GM19099 (cell line): Measurements from ENCODE around the gene DBN1.
A peak's percentile ranks its signal among the peaks of the same experiment; 100 is the strongest.

Source experiments
- POLR2A ChIP-seq: IDR thresholded peaks from 3 replicates; pipeline ENCODE4 v1.6.1; 2011; ENCODE audit warnings: low read depth; ENCODE audit not compliant: insufficient read length; ENCODE audit errors: extremely low read depth

The DBN1 gene

DNA sequence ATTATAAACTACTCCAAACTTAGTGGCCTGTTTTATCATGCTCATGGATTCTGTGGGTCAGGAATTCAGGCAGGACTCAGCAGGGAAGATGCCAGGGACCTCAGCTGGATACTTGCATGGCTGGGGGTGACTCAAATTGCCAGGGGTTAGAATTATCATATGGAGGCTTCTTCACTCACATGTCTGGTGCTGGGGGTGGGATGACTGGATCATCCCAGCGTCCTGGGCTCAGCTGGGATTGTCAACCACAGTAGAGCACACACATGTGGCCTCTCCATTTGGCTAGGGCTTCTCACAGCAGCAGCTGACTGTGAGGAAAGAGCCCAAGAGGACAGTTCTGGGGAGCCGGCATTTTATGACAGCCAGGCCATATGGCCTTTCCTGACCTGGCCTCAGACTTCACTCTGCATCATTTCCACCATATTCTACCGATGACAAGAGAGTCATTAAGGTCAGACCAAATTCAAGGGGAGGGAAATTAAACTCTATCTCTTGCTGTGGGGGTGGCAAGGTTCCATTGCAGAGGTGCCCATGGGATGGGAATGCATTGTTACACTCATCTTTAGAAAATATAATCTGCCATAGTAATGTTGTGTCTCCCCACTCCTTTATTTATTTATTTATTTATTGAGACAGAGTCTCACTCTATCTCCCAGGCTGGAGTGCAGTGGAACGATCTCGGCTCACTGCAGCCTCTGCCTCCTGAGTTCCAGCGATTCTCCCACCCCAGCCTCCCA is 52.2 kb downstream of the DBN1 start:
- no peak for TF ChIP-seq POLR2A

DNA sequence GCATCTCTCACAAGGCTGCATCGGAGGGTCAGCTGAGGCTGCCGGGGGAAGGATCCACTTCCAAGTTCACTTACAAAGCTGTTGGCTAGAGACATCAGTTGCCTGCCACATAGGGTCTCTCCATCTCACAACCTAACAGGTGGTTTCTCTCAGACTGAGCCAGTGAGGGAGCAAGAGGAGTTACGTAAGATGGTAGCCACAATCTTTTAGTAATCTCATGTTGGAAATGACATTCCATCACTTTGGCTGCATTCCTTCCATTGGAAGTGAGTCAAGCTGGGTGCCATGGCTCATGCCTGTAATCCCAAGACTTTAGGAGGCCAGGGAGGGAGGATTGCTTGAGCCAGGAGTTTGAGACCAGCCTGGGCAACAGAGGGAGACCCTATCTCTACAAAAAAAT is 54.4 kb downstream of the DBN1 start:
- no peak for TF ChIP-seq POLR2A

DNA sequence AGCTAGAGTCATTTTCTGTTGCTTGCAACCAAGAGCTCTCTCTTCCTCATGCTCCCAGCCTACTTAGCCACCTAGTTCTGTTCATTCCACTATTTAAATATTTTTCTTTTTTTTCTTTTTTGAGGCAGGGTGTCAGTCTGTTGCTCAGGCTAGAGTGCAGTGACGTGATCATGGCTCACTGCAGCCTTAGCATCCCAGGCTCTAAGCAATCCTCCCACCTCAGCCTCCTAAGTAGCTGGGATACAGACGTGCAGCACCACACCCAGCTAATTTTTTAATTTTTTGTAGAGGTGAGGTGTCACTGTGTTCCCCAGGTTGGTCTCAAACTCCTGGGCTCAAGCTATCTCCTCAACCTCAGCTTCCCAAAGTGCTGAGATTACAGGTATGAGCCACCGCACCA is 59.0 kb downstream of the DBN1 start:
- no peak for TF ChIP-seq POLR2A

DNA sequence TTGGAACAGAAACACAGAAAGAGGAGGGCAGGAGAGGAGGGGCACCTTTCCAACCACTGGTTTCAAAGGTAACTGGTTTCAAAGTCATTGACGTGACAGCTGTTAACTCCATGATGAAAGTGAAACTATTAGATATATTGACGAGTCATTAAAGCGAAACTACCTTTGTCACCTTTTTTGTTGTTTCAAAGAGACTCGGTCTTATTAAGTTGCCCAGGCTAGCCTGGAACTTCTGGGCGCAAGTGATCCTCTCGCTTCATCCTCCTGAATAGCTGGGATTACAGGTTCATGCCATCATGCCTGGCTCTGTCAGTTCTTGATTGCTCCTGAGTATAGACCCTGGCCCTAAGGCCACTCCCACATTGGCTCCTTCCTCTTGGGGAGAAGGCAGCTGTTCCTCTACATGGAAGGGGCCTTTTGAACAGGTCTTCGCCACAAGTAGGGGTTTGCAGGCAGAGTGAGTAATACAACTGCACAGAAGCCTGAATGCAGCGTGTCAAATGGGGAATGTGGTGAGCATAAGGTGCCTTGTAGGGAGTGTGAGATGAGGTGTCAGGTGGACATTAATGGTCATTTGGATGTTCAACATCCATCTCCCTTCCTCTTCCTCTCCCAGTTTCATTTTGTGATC is 60.7 kb downstream of the DBN1 start:
- TF ChIP-seq POLR2A: peak; percentile 13

DNA sequence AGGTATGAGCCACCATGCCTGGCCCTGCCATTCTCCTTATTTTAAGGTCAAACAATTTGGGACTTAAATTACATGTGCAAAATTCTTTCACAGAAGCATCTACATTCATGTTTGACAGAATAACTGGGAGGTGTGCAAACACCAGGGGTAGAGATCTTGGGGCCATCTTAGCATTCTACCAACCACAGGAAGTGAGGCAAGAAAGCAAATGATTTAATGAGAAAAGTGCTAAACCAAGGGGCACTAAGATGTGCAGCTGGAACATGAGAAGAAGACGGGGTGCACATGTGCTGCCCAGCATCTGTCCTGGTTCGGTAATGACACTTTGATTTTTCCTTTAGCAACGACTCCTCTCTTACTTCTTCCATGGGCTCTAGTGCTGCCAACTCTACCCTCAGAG is 62.9 kb downstream of the DBN1 start:
- no peak for TF ChIP-seq POLR2A

DNA sequence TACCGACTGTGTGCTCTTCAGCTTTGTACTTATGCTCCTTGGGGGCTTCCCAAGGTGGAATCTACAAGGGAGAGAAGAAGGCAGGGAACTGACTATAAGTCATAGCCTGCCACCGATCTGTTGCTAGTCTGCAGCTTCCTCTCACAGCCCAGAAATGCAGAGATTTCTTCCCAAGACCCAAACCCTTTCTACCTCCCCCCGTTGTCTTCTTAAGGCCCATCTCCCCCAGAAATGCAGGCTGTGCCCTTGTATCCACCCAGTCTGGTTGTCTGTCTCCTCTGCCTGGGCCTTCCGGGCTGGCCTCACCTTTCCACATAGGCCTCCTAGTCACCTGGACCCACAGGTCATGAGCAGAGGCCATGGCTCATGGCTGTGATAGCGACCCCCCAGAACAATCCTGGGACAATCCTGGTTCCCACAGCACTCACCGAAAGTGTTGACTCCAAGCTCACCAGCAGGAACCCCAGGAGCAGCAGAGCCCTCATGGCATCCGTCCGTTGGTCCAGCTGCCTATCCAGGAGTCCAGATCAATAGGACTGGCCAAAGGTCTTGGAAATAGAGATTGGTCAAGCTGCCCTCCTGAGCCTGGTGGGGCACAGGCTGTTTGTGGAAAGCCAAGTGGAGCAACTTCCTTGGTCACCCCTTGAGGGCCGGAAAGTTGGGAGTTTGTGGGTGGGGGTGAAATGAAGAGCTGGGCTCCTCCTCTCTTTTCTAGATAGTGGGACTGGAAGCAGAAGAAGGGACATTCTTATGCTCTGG is 64.2 kb downstream of the DBN1 start, which contains the start of gene F12:
Gene F12, minus strand, starts transcription at position 522 of the 759 bp plus-strand sequence. Its CDS starts 37 bp downstream, at position 485.
- no peak for TF ChIP-seq POLR2A
